Fibroblast of lung (primary cell): Measurements from ENCODE around the gene ANKRD65. TPM values are rescaled to one million over a fixed set of nuclear protein-coding genes. Genes with fewer than 3 reads are reported as not detected.

ENCODE experiments used
- DNase-seq, 2 donors: peaks; one replicate each; pipeline versions ENCODE4 v3.0.0 to v3.0.0-alpha.2; 2010; ENCODE audit warnings: low read depth in 2 of 2
- H2AFZ ChIP-seq: 2 replicates; pipeline ENCODE4 v1.5.1; 2012; ENCODE audit warnings: low read length, control low read depth, inconsistent platforms
- H3K27ac ChIP-seq: 2 replicates; pipeline ENCODE4 v1.5.1; 2011; ENCODE audit warnings: low read length, control low read depth; ENCODE audit not compliant: insufficient read depth
- H3K27me3 ChIP-seq: 2 replicates; pipeline ENCODE4 v1.5.1; 2011; ENCODE audit warnings: mild to moderate bottlenecking, low read length; ENCODE audit not compliant: control insufficient read depth, insufficient read depth
- H3K36me3 ChIP-seq: 2 replicates; pipeline ENCODE4 v1.5.1; 2011; ENCODE audit warnings: low read length; ENCODE audit not compliant: control insufficient read depth, insufficient read depth
- H3K4me1 ChIP-seq: 2 replicates; pipeline ENCODE4 v1.5.1; 2011; ENCODE audit warnings: low read length; ENCODE audit not compliant: control insufficient read depth, insufficient read depth; ENCODE audit errors: extremely low read depth
- H3K4me2 ChIP-seq: 2 replicates; pipeline ENCODE4 v1.5.1; 2011; ENCODE audit warnings: low read length, control low read depth; ENCODE audit not compliant: insufficient read depth; ENCODE audit errors: extremely low read depth
- H3K4me3 ChIP-seq, 4 experiments: fragments of 200-600 bp in 1 of 4; sonication (generic) in 1 of 4; replicated peaks in 1 of 4; 2 replicates each; pipeline ENCODE4 v1.5.1; 2011 to 2016; ENCODE audit warnings: low read length in 4 of 4, low read depth in 3 of 4, mild to moderate bottlenecking in 3 of 4, control low read depth in 2 of 4, inconsistent platforms in 1 of 4, mixed read lengths in 1 of 4; ENCODE audit not compliant: insufficient read depth in 1 of 4; ENCODE audit errors: control extremely low read depth in 1 of 4
- H3K79me2 ChIP-seq: 2 replicates; pipeline ENCODE4 v1.5.1; 2012; ENCODE audit warnings: mild to moderate bottlenecking, low read length, inconsistent platforms; ENCODE audit not compliant: control insufficient read depth, insufficient read depth
- H3K9ac ChIP-seq: 2 replicates; pipeline ENCODE4 v1.5.1; 2011; ENCODE audit warnings: mild to moderate bottlenecking, low read length, control low read depth; ENCODE audit not compliant: insufficient read depth
- H3K9me3 ChIP-seq: 2 replicates; pipeline ENCODE4 v1.5.1; 2012; ENCODE audit warnings: low read depth, low read length; ENCODE audit not compliant: control insufficient read depth, insufficient read depth
- H4K20me1 ChIP-seq: 2 replicates; pipeline ENCODE4 v1.5.1; 2011; ENCODE audit warnings: low read length; ENCODE audit not compliant: control insufficient read depth, insufficient read depth; ENCODE audit errors: extremely low read depth
- CTCF ChIP-seq, 2 donors: IDR thresholded peaks in 1 of 2; conservative IDR thresholded peaks in 1 of 2; 1 replicate in 1 of 2; 2 replicates in 1 of 2; pipeline ENCODE4 v1.5.1; 2011 to 2012; ENCODE audit warnings: low read length in 2 of 2, control low read depth in 1 of 2, inconsistent platforms in 1 of 2, low read depth in 1 of 2, mild to moderate bottlenecking in 1 of 2
- EZH2 ChIP-seq: IDR thresholded peaks from 2 replicates; pipeline ENCODE4 v1.5.1; 2012; ENCODE audit warnings: low read length, control low read depth, mild to moderate bottlenecking; ENCODE audit errors: missing control alignments
- polyA plus RNA-seq, 2 donors: library from polyadenylated mRNA; depleted of rRNA in 1 of 2; stranded (reverse) in 1 of 2; unstranded in 1 of 2; fragments of >200 nt; gene quantifications; 2 replicates each; pipeline ENCODE4 v1.2.1, GENCODE V29; 2011 to 2012; ENCODE audit warnings: missing spikeins in 1 of 2
- total RNA-seq: library from RNA; depleted of rRNA; stranded (reverse); fragments of >200 nt; gene quantifications from 2 replicates; pipeline ENCODE4 v1.2.1, GENCODE V29; 2014

ANKRD65 gene
- total and polyA plus RNA-seq, 2 donors (not counting 1 experiment from before 2014, with no cell fraction given), result 0.84 to 2.0 TPM

- H3K9ac ChIP-seq, result no peak overlapping the region
- no peak overlapping the region for H2AFZ ChIP-seq
Observed at GRCh38 chr1:1432951-1433803, 12.1 kb upstream of the ANKRD65 start.

GRCh38 chr1:1432274-1432950 is 11.3 kb upstream of the ANKRD65 start:
- Histone ChIP-seq H4K20me1 (no peaks in the 10 kb centered on the region), H2AFZ (no peak overlapping the region), H3K4me3 (no peak overlapping the region), H3K36me3 (no peaks in the 10 kb centered on the region), H3K9ac (no peak overlapping the region), H3K4me2 (no peak overlapping the region), H3K9me3 (no peaks in the 10 kb centered on the region), H3K4me1 (peaks cover 29% of the 10 kb centered on the region), H3K79me2 (no peaks in the 10 kb centered on the region), H3K27ac (no peak overlapping the region), H3K27me3 (no peaks in the 10 kb centered on the region)
- DNase-seq, result no peak
- TF ChIP-seq EZH2 (no peak), CTCF (conservative IDR thresholded peaks at IDR 0.05 in 1 of 2, IDR thresholded peaks at IDR 0.05 in 1 of 2; ENCODE audit: low read depth in 1 of 2, low read length in 2 of 2) (no peak)

More at GRCh38 chr1:1432951-1433803, 12.1 kb upstream of the ANKRD65 start:
- no peaks in the 10 kb centered on the region for H4K20me1 ChIP-seq
- TF ChIP-seq EZH2 (no peak), CTCF (conservative IDR thresholded peaks at IDR 0.05 in 1 of 2, IDR thresholded peaks at IDR 0.05 in 1 of 2; ENCODE audit: low read depth in 1 of 2, low read length in 2 of 2) (no peak)
- H3K4me3 ChIP-seq, result no peak overlapping the region
- no peaks in the 10 kb centered on the region for H3K27me3 ChIP-seq
- no peak overlapping the region for H3K4me2 ChIP-seq
- H3K4me1 ChIP-seq, result peaks cover 29% of the 10 kb centered on the region
- no peaks in the 10 kb centered on the region for H3K9me3 ChIP-seq
- DNase-seq, result peak in 1 of 2 donors; percentile 16
- no peaks in the 10 kb centered on the region for H3K36me3 ChIP-seq
- no peaks in the 10 kb centered on the region for H3K79me2 ChIP-seq
- no peak overlapping the region for H3K27ac ChIP-seq

GRCh38 chr1:1431845-1432273 is 10.8 kb upstream of the ANKRD65 start:
- TF ChIP-seq CTCF (conservative IDR thresholded peaks at IDR 0.05 in 1 of 2, IDR thresholded peaks at IDR 0.05 in 1 of 2; ENCODE audit: low read depth in 1 of 2, low read length in 2 of 2) (no peak), EZH2 (no peak)
- Histone ChIP-seq H3K36me3 (no peaks in the 10 kb centered on the region), H3K9ac (no peak overlapping the region), H4K20me1 (no peaks in the 10 kb centered on the region), H3K27me3 (no peaks in the 10 kb centered on the region), H3K4me2 (no peak overlapping the region), H3K27ac (no peak overlapping the region), H3K4me1 (peaks cover 29% of the 10 kb centered on the region), H3K79me2 (no peaks in the 10 kb centered on the region), H3K4me3 (no peak overlapping the region), H2AFZ (no peak overlapping the region), H3K9me3 (no peaks in the 10 kb centered on the region)
- DNase-seq, result peak in 1 of 2 donors; percentile 41
